ENCODE measurements around the gene FH.

- no peak for TF ChIP-seq CTCF (conservative IDR thresholded peaks at IDR 0.05; ENCODE audit: low read length)
- no peak for TF ChIP-seq EZH2phosphoT487 (IDR thresholded peaks at IDR 0.05; ENCODE audit: borderline replicate concordance, low read depth, low read length)
These were observed 62.8 kb downstream of the FH start for GRCh38 chr1:241456743-241457142.

Data from OCI-LY7 (cell line).